ENCODE results near the gene GULP1.

GULP1 gene

DNA sequence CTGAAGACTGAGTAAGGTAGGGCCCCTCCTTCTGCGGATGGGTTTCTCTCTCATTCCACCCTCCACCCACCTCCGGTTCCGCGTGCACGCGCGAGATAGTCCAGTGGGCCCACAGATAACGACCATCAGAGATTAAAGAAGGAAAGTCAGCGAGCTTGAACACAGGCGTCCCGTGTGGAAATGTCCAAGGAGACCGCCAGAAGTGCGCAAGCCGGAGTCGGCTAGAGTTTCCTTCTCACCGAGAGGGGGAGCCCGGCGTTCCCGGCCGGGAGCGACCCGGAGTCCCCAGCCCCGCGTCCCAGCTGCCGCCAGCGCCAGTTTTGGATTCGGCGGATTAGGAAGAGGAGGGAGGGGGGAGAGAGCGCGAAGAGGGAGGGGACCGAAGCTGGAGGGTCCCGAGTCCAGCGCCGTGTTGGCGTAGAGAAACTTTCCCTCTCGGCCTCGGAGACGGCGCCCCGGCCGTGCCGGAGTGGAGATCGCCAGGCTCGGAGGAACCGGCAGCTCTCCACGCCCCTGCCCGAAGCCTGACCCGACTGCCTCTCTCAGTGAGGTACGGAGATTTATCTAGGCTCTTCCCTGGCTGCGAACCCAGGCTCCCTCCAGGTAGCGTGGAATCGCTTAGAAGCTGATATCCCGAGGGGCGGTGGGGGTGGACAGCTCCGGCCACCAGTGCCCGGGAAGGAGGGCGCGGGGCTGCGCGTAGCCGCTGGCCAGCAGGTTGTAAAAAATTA, at the start of gene GULP1:
GULP1 (plus strand) TSS at position 258 of the 731 bp plus-strand sequence. CDS start 185,829 bp downstream, outside the sequence.
- DNase-seq (ENCODE audit: low read depth): no peak
- TF ChIP-seq, protein P1, sequence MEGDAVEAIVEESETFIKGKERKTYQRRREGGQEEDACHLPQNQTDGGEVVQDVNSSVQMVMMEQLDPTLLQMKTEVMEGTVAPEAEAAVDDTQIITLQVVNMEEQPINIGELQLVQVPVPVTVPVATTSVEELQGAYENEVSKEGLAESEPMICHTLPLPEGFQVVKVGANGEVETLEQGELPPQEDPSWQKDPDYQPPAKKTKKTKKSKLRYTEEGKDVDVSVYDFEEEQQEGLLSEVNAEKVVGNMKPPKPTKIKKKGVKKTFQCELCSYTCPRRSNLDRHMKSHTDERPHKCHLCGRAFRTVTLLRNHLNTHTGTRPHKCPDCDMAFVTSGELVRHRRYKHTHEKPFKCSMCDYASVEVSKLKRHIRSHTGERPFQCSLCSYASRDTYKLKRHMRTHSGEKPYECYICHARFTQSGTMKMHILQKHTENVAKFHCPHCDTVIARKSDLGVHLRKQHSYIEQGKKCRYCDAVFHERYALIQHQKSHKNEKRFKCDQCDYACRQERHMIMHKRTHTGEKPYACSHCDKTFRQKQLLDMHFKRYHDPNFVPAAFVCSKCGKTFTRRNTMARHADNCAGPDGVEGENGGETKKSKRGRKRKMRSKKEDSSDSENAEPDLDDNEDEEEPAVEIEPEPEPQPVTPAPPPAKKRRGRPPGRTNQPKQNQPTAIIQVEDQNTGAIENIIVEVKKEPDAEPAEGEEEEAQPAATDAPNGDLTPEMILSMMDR (conservative IDR thresholded peaks at IDR 0.05; ENCODE audit: low read depth, low read length): peak; percentile 72
- peak within 1 kb of the TSS; percentile 76 for H3K4me3 ChIP-seq (ENCODE audit: low read length)

DNA sequence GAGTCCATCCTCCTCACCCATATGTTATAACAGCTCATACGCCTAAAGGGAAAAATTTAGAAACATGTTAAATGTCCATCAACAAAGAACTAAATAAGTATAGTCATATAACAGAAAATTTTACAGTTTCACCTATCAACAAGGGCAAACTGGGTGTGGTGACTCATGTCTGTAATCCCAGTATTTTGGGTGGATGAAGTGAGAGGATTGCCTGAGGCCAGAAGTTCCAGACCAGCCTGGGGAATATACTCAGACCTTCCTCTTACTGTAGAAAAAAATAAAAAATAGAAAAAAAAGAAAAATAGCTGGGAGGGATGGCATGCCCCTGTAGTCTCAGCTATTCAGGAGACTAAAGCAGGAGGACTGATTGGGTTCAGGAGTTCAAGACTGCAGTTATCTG, 48.3 kb upstream of the GULP1 start:
- no peak overlapping the region for H3K4me3 ChIP-seq (ENCODE audit: low read length)
- DNase-seq (ENCODE audit: low read depth): no peak
- TF ChIP-seq, protein P1 (conservative IDR thresholded peaks at IDR 0.05; ENCODE audit: low read depth, low read length): no peak

DNA sequence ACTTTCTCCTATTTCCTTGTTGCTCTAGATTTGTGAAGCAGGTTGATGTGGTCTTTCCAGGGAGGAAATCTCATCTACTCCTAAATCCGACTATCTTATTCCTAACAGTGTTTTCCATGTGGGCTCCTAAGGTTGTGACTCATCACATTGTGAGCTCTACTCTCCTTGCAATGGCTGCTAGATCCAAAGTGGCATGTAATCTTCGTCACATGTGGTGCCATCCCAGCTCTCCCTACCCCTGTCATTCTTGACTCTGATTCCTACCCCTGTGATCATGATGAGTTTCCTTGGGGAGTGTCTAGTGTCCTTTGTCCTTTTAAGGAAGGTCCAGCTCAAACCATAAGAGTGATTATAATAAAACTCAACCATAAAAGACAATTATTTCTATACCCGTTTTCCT, 47.3 kb upstream of the GULP1 start:
- TF ChIP-seq, protein P1 (conservative IDR thresholded peaks at IDR 0.05; ENCODE audit: low read depth, low read length): no peak

DNA sequence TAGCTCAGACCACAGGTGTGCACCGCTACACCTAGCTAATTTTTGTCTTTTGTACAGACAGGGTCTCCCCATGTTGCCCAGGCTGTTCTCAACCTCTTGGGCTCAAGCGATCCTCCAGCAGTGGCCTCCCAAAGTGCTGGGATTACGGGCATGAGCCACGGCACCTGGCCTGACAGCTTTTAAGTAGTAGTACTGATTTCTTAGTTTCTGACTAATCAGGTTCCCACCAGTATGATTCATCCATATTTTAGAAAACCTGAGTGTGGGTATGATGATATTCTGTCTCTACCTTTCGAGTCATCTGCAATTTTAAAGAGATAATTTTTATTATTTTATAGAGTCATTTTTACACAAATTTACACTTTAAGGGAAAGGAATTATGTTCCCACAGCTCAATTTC, 46.4 kb upstream of the GULP1 start:
- no peak for DNase-seq (ENCODE audit: low read depth)
- H3K4me3 ChIP-seq (ENCODE audit: low read length): no peak overlapping the region
- TF ChIP-seq, protein P1 (conservative IDR thresholded peaks at IDR 0.05; ENCODE audit: low read depth, low read length): no peak

More for the DNA sequence above, 47.3 kb upstream of the GULP1 start:
- H3K4me3 ChIP-seq (ENCODE audit: low read length): no peak overlapping the region
- no peak for DNase-seq (ENCODE audit: low read depth)

DNA sequence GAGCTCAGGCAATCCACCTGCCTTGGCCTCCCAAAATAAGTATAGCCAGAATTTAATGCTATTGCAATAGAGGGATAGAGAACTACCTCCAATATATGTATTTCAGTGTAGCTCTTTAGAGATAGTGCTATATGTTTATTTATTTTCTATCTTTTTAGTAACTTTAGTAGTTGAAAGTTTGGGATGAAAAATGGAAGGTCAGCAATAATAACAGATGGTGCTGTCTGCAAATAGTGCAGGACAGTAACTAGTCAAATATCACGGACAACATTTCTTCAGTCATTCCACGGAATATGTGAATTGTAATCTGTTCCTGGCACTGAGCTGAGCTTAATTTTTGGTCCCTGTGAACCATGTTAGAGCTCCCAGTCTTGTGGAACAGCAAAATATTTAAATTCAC, 43.2 kb upstream of the GULP1 start:
- TF ChIP-seq, protein P1 (conservative IDR thresholded peaks at IDR 0.05; ENCODE audit: low read depth, low read length): no peak
- H3K4me3 ChIP-seq (ENCODE audit: low read length): no peak overlapping the region
- DNase-seq (ENCODE audit: low read depth): no peak

DNA sequence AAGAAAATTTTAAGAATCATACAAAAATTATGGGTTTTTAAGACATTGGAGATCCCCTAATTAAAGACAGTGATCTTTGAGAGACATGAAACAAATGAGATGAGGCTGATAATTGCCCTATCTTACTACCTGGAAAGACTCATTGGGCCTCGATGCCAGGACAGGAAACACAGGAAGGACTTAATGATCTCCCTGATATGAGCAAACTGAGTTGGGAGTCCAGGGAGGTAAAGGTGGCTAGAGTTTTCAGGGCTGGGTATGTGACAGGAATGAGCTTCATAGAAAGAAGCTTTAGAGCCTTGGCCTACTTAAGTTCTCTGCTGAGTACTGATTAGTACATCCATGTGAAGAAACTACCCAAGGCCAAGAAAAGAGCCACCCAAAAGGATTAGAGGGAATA, 40.6 kb upstream of the GULP1 start:
- TF ChIP-seq, protein P1 (conservative IDR thresholded peaks at IDR 0.05; ENCODE audit: low read depth, low read length): no peak
- DNase-seq (ENCODE audit: low read depth): no peak
- no peak overlapping the region for H3K4me3 ChIP-seq (ENCODE audit: low read length)

DNA sequence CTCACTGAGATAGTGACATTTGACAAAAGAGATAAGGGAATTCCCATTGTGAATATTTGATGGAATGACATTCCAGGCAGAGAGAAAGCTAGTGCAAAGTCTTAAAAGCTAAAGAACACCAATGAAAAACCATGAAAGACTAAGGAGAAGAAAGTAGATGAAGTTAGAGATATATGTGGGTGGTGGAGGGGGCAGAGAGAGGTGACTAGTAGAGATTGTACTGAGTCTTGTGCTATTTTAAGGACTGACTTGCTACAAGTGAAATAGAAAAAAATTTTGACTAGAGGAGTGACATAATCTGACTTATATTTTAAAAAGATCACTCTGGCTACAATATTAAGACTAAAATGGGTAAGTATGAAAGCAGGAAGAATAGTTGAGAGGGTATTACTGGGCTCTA, 35.3 kb upstream of the GULP1 start:
- no peak for DNase-seq (ENCODE audit: low read depth)
- TF ChIP-seq, protein P1 (conservative IDR thresholded peaks at IDR 0.05; ENCODE audit: low read depth, low read length): no peak
- no peak overlapping the region for H3K4me3 ChIP-seq (ENCODE audit: low read length)
